Measurements from ENCODE around the gene PIEZO2. TPM values are rescaled to one million over a fixed set of nuclear protein-coding genes. Genes with fewer than 3 reads are reported as not detected.

The PIEZO2 gene
- total RNA-seq, 4 donors from 2014 or later = 2.7 to 11.7 (median 4.0) TPM

DNA sequence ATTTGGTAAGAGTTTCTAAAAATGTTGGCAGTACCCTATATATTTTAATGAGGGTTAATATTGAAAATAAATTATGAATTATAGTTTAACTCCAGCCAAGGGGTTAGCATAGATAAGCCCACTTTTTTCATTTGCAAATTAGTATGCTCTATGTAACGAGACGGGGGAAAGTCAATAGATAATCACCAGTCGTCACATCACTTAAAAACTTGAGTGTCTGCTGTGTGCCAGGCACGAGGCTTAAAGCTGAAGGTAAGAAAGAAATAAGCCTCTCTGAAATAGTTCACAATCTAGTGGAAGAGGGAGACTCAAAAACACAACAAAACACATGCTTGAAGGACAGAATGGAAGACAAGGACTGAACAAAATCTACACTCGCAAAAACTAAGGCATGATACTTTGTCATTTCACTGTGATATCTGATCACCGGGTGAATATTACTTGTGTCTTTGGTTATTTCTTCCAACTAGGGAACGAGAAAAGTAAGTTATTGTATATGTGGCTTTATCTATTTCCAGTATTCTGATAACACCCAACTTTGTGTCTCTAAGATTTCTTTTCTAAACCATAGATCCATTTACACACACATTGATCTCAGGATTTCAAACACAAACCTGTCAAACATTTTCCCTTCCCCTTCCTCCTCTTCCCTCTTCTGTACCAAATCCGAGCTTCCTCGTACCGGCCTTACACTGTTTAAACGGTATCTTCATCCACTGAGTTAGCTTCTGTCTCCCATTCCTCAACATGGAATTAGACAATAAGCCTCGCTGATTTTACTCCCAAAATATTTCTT is 199.1 kb downstream of the PIEZO2 start:
- DNase-seq (ENCODE audit: low spot score) = no peak
- no peak for TF ChIP-seq CTCF (IDR thresholded peaks at IDR 0.05)
- ATAC-seq (ENCODE audit: low FRiP score) = no peak

DNA sequence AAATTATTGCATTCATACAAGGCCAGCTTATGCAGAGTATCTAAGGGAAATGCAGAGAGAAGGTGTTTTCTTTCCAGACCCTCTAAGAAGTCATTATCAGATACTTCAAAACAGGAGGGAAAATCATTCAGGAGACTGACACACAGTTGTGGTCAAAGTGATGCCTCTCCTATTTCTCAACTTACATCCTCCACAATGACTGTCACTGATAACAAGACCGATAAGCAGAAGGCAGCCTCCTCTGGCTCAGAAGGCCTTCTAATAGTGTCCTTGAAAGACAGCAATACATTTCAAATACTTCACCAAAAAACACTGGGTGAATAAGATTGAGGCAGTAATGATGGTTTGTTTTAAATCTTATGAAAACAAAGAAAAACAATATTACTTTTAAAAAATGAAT is 199.7 kb downstream of the PIEZO2 start:
- no peak for TF ChIP-seq CTCF (IDR thresholded peaks at IDR 0.05)
- ATAC-seq (ENCODE audit: low FRiP score) (no peak), DNase-seq (ENCODE audit: low spot score) (no peak)

- no peak for TF ChIP-seq CTCF (IDR thresholded peaks at IDR 0.05)
- ATAC-seq (ENCODE audit: low FRiP score) (no peak), DNase-seq (ENCODE audit: low spot score) (no peak)
These were observed 200.9 kb downstream of the PIEZO2 start for GRCh38 chr18:10948421-10948820.

DNA sequence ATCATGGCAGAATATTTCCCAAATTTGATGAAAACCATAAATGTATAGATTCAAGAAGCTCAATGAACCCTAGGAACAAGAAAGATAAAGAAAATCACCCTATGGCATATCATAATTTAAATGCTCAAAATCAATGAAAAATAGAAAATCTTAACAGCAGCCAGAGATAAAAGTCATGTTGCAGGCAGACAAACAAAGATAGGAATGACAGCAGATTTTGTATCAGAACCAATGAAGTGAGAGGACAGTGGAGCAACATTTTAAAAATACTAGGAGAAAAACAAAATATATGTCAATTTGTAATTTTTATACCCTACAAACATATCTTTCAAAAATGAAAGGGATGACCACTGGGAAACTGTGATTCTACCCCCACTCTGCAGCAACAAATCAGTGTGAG is 203.3 kb downstream of the PIEZO2 start:
- ATAC-seq (ENCODE audit: low FRiP score) (no peak), DNase-seq (ENCODE audit: low spot score) (no peak)
- no peak for TF ChIP-seq CTCF (IDR thresholded peaks at IDR 0.05)

DNA sequence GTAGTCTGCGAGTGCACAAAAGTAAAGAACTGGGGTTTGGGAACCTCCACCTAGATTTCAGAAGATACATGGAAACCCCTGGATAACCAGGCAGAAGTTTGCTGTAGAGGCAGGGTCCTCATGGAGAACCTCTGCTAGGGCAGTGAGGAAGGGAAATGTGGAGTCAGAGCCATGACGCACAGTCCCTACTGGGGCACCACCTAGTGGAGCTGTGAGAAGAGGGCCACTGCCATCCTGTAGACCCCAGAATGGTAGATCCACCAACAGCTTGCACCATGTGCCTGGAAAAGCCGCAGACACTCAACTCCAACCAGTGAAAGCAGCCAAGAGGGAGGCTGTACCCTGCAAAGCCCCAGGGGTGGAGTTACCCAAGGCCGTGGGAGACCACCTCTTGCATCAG is 206.4 kb downstream of the PIEZO2 start:
- ATAC-seq (ENCODE audit: low FRiP score) = no peak
- DNase-seq (ENCODE audit: low spot score) = no peak
- TF ChIP-seq CTCF (IDR thresholded peaks at IDR 0.05) = no peak

- DNase-seq (ENCODE audit: low spot score) (no peak), ATAC-seq (ENCODE audit: low FRiP score) (no peak)
- TF ChIP-seq CTCF (IDR thresholded peaks at IDR 0.05) = no peak
These were observed 209.5 kb downstream of the PIEZO2 start for GRCh38 chr18:10939822-10940221.
